Transverse colon (tissue), 4 donors: ENCODE data around the gene PHOX2B. TPM values are rescaled to one million over a fixed set of nuclear protein-coding genes. Genes with fewer than 3 reads are reported as not detected.

Source experiments
- DNase-seq: peaks from one replicate; pipeline ENCODE4 v3.0.0-alpha.2; 2019
- H3K27ac ChIP-seq, 4 donors: fragments of 200-600 bp; sonication (generic); 2 replicates each; pipeline ENCODE4 v1.5.1; 2016 to 2018; ENCODE audit warnings: inconsistent platforms in 4 of 4
- H3K27me3 ChIP-seq: fragments of 200-600 bp; sonication (generic); 2 replicates; pipeline ENCODE4 v1.5.1; 2017; ENCODE audit warnings: inconsistent platforms
- H3K36me3 ChIP-seq, 4 donors: fragments of 200-600 bp; sonication (generic); 2 replicates each; pipeline ENCODE4 v1.5.1; 2017 to 2019; ENCODE audit warnings: inconsistent platforms in 4 of 4
- H3K4me1 ChIP-seq, 4 donors: fragments of 200-600 bp; sonication (generic); 2 replicates each; pipeline ENCODE4 v1.5.1; 2017 to 2020; ENCODE audit warnings: inconsistent platforms in 4 of 4
- H3K4me3 ChIP-seq, 4 donors: fragments of 200-600 bp; sonication (generic); 1 replicate in 1 of 4; 2 replicates in 3 of 4; pipeline versions ENCODE4 v1.5.1 to v1.6.1; 2017 to 2019; ENCODE audit warnings: inconsistent platforms in 4 of 4
- H3K9me3 ChIP-seq, 2 donors: fragments of 200-600 bp; sonication (generic); 2 replicates each; pipeline ENCODE4 v1.5.1; 2017 to 2019; ENCODE audit warnings: inconsistent platforms in 2 of 2
- CTCF ChIP-seq, 5 experiments: fragments of 200-600 bp in 3 of 5; fragments of 450-650 bp in 2 of 5; sonication (generic) in 3 of 5; IDR thresholded peaks; 1 replicate in 2 of 5; 2 replicates in 3 of 5; pipeline ENCODE4 v1.5.1; 2016 to 2017; ENCODE audit warnings: antibody characterized with exemption in 5 of 5, inconsistent platforms in 3 of 5, mild to moderate bottlenecking in 2 of 5, moderate library complexity in 1 of 5
- EP300 ChIP-seq: sonication (generic); formaldehyde crosslinking; IDR thresholded peaks from one replicate; pipeline ENCODE4 v1.6.1; 2017; ENCODE audit warnings: antibody characterized with exemption, low read depth
- POLR2A ChIP-seq: fragments of 450-650 bp; IDR thresholded peaks from one replicate; pipeline ENCODE4 v1.6.1; 2016; ENCODE audit warnings: antibody characterized with exemption, mild to moderate bottlenecking, moderate library complexity
- POLR2AphosphoS5 ChIP-seq, 3 donors: sonication (generic); formaldehyde crosslinking; IDR thresholded peaks; one replicate each; pipeline ENCODE4 v1.6.1; 2016; ENCODE audit warnings: antibody characterized with exemption in 3 of 3
- WGBS, 2 donors: methylation state at CpG; one replicate each; pipeline ENCODE4 v1.1.5; 2018; ENCODE audit warnings: low coverage in 1 of 2; 5-methylcytosine and 5-hydroxymethylcytosine counted together
- in situ Hi-C, 4 donors: fragments of 200-750 bp; cut with MboI; loops; one replicate each; pipeline versions ENCODE4 v1.15.0 to v1.15.1; 2017; ENCODE audit warnings: low sequenced_read_pairs in 3 of 4, low pct_ligation_motif_present in 1 of 4, low pct_unique_long_range_greater_than_20kb in 1 of 4
- intact Hi-C: fragments of 100-400 bp; cut with DNase I; formaldehyde crosslinking; loops from one replicate; pipeline ENCODE4 v1.15.1; 2023; ENCODE audit warnings: low total_unique reads
- total RNA-seq, 4 donors: library from RNA; depleted of rRNA; stranded (reverse); fragments of >200 nt; gene quantifications; one replicate each; pipeline ENCODE4 v1.1.0, GENCODE V29; 2016

The PHOX2B gene
- total RNA-seq, 4 donors from 2014 or later, result 0.27 to 4.4 (median 1.1) TPM

GRCh38 chr4:41747230-41748055 is 1.1 kb downstream of the PHOX2B start:
- Histone ChIP-seq H3K27me3 (peaks cover 98% of the 10 kb centered on the region), H3K9me3 (no peaks in the 10 kb centered on the region), H3K4me3 (no peak overlapping the region), H3K27ac (no peak overlapping the region), H3K36me3 (no peaks in the 10 kb centered on the region), H3K4me1 (peaks cover 0 to 6% (median 2%) of the 10 kb centered on the region in 4 donors)
- 24 to 28% methylated on average over 9 to 48 of the region's 49 CpGs for WGBS, 2 donors
- in situ Hi-C loops (no loop called here), intact Hi-C loops (no loop called here)
- TF ChIP-seq CTCF (IDR thresholded peaks at IDR 0.05) (no peak), POLR2AphosphoS5 (IDR thresholded peaks at IDR 0.05) (no peak), POLR2A (no peak), EP300 (no peak)
- no peak for DNase-seq

- H3K27me3 ChIP-seq, result peaks cover 97% of the 10 kb centered on the region
- WGBS, 2 donors, result 35 to 65% methylated on average over 4 to 37 of the region's 37 CpGs
- TF ChIP-seq EP300, result no peak
- TF ChIP-seq POLR2AphosphoS5 (IDR thresholded peaks at IDR 0.05), result no peak
- no peak for TF ChIP-seq CTCF (IDR thresholded peaks at IDR 0.05)
- no peak for TF ChIP-seq POLR2A
- intact Hi-C loops, result no loop called here
- DNase-seq, result no peak
- no peaks in the 10 kb centered on the region for H3K36me3 ChIP-seq
- H3K9me3 ChIP-seq, result no peaks in the 10 kb centered on the region
- in situ Hi-C loops, result no loop called here
- H3K4me1 ChIP-seq, result peaks cover 0 to 6% (median 2%) of the 10 kb centered on the region in 4 donors
- H3K27ac ChIP-seq, result no peak overlapping the region
- H3K4me3 ChIP-seq, result no peak overlapping the region
Measured at GRCh38 chr4:41746440-41747229, 1.9 kb downstream of the PHOX2B start.

- Histone ChIP-seq H3K27me3 (peaks cover 96% of the 10 kb centered on the region), H3K36me3 (no peaks in the 10 kb centered on the region), H3K27ac (no peak overlapping the region), H3K4me3 (no peak overlapping the region), H3K9me3 (no peaks in the 10 kb centered on the region), H3K4me1 (peaks cover 0 to 4% (median 2%) of the 10 kb centered on the region in 4 donors)
- no peak for TF ChIP-seq CTCF (IDR thresholded peaks at IDR 0.05)
- TF ChIP-seq POLR2AphosphoS5 (IDR thresholded peaks at IDR 0.05), result no peak
- TF ChIP-seq EP300, result no peak
- no peak for TF ChIP-seq POLR2A
- in situ Hi-C loops, result no loop called here
- WGBS, 2 donors, result 21 to 50% methylated on average over 1 to 17 of the region's 36 CpGs
- intact Hi-C loops, result no loop called here
- DNase-seq, result no peak
Measured at GRCh38 chr4:41746025-41746439, 2.5 kb downstream of the PHOX2B start.

GRCh38 chr4:41745292-41746024 is 3.1 kb downstream of the PHOX2B start:
- no peak for DNase-seq
- no peak for TF ChIP-seq CTCF (IDR thresholded peaks at IDR 0.05)
- no peak for TF ChIP-seq POLR2A
- TF ChIP-seq POLR2AphosphoS5 (IDR thresholded peaks at IDR 0.05), result no peak
- no peak for TF ChIP-seq EP300
- in situ Hi-C loops (no loop called here), intact Hi-C loops (no loop called here)
- Histone ChIP-seq H3K9me3 (no peaks in the 10 kb centered on the region), H3K36me3 (no peaks in the 10 kb centered on the region), H3K4me3 (no peak overlapping the region), H3K27ac (no peak overlapping the region), H3K27me3 (peaks cover 94% of the 10 kb centered on the region), H3K4me1 (peaks cover 0 to 4% (median 0%) of the 10 kb centered on the region in 4 donors)
- 23 to 31% methylated on average over 7 to 40 of the region's 54 CpGs for WGBS, 2 donors
